HepG2 (cell line): Measurements from ENCODE around the gene PSMD6.

Source experiments
- AKAP8 ChIP-seq: sonication (generic); formaldehyde crosslinking; IDR thresholded peaks from 2 replicates; pipeline ENCODE4 v1.5.1; 2020; ENCODE audit warnings: mild to moderate bottlenecking, missing genetic modification reagents
- ELF3 ChIP-seq: IDR thresholded peaks from 2 replicates; pipeline ENCODE4 v1.6.1; 2016; ENCODE audit warnings: missing genetic modification reagents, missing compliant biosample characterization
- EZH2 ChIP-seq: conservative IDR thresholded peaks from 2 replicates; pipeline ENCODE4 v1.6.1; 2012; ENCODE audit warnings: mild to moderate bottlenecking, low read depth, low read length, moderate library complexity
- HDAC6 ChIP-seq: fragments of 200-600 bp; sonication (generic); IDR thresholded peaks from 2 replicates; pipeline ENCODE4 v1.7.0; 2017; ENCODE audit warnings: mild to moderate bottlenecking, antibody characterized with exemption, low read length, low read depth
- MAZ ChIP-seq, 2 experiments: sonication (generic) in 1 of 2; formaldehyde crosslinking in 1 of 2; IDR thresholded peaks; 2 replicates each; pipeline versions ENCODE4 v1.5.0 to v1.6.1; 2012 to 2020; ENCODE audit warnings: low read depth in 2 of 2, mild to moderate bottlenecking in 2 of 2, borderline replicate concordance in 1 of 2, improper control_type of control experiment in 1 of 2, low read length in 1 of 2, missing genetic modification reagents in 1 of 2, moderate library complexity in 1 of 2
- NFKB2 ChIP-seq: sonication (generic); formaldehyde crosslinking; IDR thresholded peaks from 2 replicates; pipeline ENCODE4 v1.4.0; 2020; ENCODE audit warnings: missing genetic modification reagents, borderline replicate concordance
- POLR2A ChIP-seq, 2 experiments: IDR thresholded peaks; 2 replicates each; pipeline ENCODE4 v1.6.1; 2011; ENCODE audit warnings: low read depth in 2 of 2, low read length in 2 of 2, mild to moderate bottlenecking in 1 of 2, moderate library complexity in 1 of 2; ENCODE audit not compliant: insufficient read depth in 1 of 2
- TF ChIP-seq, protein P1 (sequence below): sonication (generic); formaldehyde crosslinking; conservative IDR thresholded peaks from 2 replicates; pipeline ENCODE4 v1.8.1; 2023; ENCODE audit warnings: missing genetic modification reagents
- TF ChIP-seq, protein P2 (sequence below): sonication (generic); formaldehyde crosslinking; IDR thresholded peaks from 2 replicates; pipeline ENCODE4 v1.4.0; 2020; ENCODE audit warnings: missing genetic modification reagents, borderline replicate concordance

DNA sequence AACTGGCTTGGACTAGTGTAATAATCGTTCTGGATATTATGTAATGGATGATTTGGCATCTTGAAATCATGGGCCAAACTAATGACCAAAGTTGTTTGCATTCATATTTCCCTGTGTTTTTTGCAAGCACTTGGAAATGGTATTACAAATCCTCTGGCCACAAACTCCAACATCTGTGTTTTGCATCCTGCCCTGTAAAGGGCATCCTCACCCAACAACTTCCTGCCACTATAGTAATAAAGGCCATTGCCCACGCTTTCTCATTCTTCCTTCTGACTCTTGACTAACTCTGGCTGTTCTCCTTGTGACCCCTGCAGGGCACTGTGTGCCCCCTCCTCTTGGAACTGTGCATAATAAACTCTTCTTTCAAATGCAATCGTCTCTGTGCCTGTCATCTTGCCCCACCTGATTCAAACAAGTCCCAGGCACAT lies 25.4 kb upstream of the PSMD6 start:
- TF ChIP-seq POLR2A (IDR thresholded peaks at IDR 0.05; ENCODE audit: insufficient read depth in 1 of 2, low read depth in 2 of 2, low read length in 2 of 2) (no peak), HDAC6 (no peak), MAZ (IDR thresholded peaks at IDR 0.05; ENCODE audit: borderline replicate concordance, low read depth, low read length) (no peak), MAZ (CRISPR knock-in tag; IDR thresholded peaks at IDR 0.05; ENCODE audit: low read depth) (no peak), NFKB2 (CRISPR knock-in tag) (no peak), AKAP8 (CRISPR knock-in tag) (no peak), ELF3 (no peak), EZH2 (no peak)
- TF ChIP-seq, protein P1, sequence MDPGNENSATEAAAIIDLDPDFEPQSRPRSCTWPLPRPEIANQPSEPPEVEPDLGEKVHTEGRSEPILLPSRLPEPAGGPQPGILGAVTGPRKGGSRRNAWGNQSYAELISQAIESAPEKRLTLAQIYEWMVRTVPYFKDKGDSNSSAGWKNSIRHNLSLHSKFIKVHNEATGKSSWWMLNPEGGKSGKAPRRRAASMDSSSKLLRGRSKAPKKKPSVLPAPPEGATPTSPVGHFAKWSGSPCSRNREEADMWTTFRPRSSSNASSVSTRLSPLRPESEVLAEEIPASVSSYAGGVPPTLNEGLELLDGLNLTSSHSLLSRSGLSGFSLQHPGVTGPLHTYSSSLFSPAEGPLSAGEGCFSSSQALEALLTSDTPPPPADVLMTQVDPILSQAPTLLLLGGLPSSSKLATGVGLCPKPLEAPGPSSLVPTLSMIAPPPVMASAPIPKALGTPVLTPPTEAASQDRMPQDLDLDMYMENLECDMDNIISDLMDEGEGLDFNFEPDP (CRISPR knock-in tag), result no peak
- TF ChIP-seq, protein P2, sequence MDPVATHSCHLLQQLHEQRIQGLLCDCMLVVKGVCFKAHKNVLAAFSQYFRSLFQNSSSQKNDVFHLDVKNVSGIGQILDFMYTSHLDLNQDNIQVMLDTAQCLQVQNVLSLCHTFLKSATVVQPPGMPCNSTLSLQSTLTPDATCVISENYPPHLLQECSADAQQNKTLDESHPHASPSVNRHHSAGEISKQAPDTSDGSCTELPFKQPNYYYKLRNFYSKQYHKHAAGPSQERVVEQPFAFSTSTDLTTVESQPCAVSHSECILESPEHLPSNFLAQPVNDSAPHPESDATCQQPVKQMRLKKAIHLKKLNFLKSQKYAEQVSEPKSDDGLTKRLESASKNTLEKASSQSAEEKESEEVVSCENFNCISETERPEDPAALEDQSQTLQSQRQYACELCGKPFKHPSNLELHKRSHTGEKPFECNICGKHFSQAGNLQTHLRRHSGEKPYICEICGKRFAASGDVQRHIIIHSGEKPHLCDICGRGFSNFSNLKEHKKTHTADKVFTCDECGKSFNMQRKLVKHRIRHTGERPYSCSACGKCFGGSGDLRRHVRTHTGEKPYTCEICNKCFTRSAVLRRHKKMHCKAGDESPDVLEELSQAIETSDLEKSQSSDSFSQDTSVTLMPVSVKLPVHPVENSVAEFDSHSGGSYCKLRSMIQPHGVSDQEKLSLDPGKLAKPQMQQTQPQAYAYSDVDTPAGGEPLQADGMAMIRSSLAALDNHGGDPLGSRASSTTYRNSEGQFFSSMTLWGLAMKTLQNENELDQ (CRISPR knock-in tag), result no peak
